Activated B cell treated with CpG ODN at 0.5 μM for 24 hours (primary cell): ENCODE results near the gene ABI3. TPM values are rescaled to one million over a fixed set of nuclear protein-coding genes. Genes with fewer than 3 reads are reported as not detected.
A peak's percentile ranks its signal among the peaks of the same experiment; 100 is the strongest.
"Not testable (repeated sequence)": the region's sequence is repeated elsewhere in the genome, so short reads cannot be mapped to it uniquely, and the experiment has no call there.

Experiments
- ATAC-seq: fragments of 200-7000 bp; cut with Tn5 transposase; one replicate; pipeline ENCODE4 v1.10.0; 2021; ENCODE audit warnings: low read depth, mild to moderate bottlenecking, moderate library complexity
- CTCF ChIA-PET: fragments of 350-600 bp; sonication (Branson Sonifier 250); formaldehyde crosslinking; loops from one replicate; lab custom pipeline; 2021; ENCODE audit warnings: antibody characterized with exemption; lab: Charles Lee
- POLR2A ChIA-PET: fragments of 350-600 bp; sonication (Branson Sonifier 250); formaldehyde crosslinking; loops from one replicate; lab custom pipeline; 2021; ENCODE audit warnings: antibody characterized with exemption; lab: Charles Lee
- DNase-seq: peaks from one replicate; pipeline ENCODE4 v3.0.0; 2022
- H3K27ac Mint-ChIP-seq: one replicate; pipeline ENCODE4 v1.8.0; 2020; ENCODE audit warnings: mixed read lengths
- H3K27me3 Mint-ChIP-seq: one replicate; pipeline ENCODE4 v1.8.0; 2021; ENCODE audit warnings: mixed read lengths
- H3K36me3 Mint-ChIP-seq: one replicate; pipeline ENCODE4 v1.8.0; 2021; ENCODE audit warnings: low read depth, mixed read lengths
- H3K4me1 Mint-ChIP-seq: one replicate; pipeline ENCODE4 v1.8.0; 2021; ENCODE audit warnings: mixed read lengths
- H3K4me3 Mint-ChIP-seq: one replicate; pipeline ENCODE4 v1.8.0; 2020; ENCODE audit warnings: mild to moderate bottlenecking, mixed read lengths
- H3K9me3 Mint-ChIP-seq: one replicate; pipeline ENCODE4 v1.8.0; 2020; ENCODE audit warnings: mixed read lengths
- CTCF ChIP-seq: fragments of 200-600 bp; IDR thresholded peaks from one replicate; pipeline ENCODE4 v1.8.0; 2022; ENCODE audit warnings: antibody characterized with exemption, mild to moderate bottlenecking
- intact Hi-C: fragments of 100-400 bp; cut with micrococcal nuclease; formaldehyde crosslinking; loops from one replicate; pipeline ENCODE4 v1.15.1; 2024
- total RNA-seq: library from RNA; stranded (reverse); gene quantifications from 2 replicates; pipeline ENCODE4 v1.2.3, GENCODE V29; 2022

Gene ABI3
- total RNA-seq, 1 donor from 2014 or later = 9.7 TPM

DNA sequence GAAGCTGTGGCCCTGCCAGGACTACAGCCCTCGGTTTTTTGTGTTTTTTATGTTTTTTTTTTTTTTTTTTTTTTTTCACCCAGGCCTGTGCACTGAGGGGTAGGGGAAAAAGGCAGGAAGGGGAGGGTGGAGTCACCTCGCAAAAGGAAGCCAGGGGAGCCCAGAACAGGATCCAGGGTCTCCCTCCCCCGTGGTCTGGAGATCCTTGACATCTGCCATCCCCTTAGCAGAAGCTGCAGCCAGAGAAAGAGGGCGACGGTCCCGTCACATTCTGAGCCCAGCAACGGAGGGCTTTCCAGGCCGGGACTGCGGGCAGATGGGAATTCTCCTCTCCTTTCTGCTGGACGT, 49.1 kb downstream of the ABI3 start:
- no peak overlapping the region for H3K27ac Mint-ChIP-seq

DNA sequence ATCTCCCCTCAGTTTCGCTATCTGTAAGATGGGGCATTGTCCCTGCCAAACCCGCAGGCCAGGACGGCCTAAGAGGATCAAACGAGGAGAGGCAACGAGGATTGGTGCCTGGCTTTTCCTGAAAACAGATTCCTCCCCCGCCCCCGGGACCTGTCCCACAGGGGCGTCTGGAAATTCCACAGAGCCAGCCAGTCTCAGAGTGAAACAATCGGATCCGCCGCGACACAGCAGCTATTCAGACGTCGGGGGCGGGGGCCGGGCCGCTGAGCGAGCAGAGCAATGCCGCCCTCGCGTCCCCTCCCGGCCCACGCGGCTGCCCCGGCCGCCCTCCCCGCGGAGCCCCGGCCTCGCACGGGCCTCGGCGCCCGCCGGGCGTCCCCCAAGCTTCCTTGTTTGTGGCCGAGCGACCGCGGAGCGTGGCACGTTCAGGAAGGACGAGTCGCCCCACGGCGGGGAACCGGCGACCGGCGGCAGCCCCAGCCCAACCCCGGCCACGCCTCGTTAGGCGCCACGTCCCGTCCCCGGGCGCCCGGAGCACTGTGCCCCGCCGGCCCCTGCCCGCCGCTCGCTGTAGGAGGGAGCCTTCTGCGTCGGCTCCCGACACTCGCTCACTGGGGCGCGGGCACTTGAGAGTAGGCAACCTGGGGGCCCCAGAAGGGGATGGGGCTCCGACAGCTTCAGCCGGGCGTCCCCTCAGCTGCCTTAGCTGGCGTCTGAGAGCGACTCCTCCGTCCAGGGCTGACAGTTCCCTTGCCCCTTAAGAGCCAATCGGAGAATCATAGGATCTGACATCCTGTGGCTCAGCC, 49.7 kb downstream of the ABI3 start:
- Mint-ChIP-seq H3K36me3 (no peaks in the 10 kb centered on the region), H3K27me3 (peaks cover 9% of the 10 kb centered on the region), H3K27ac (no peak overlapping the region), H3K4me3 (peak overlapping the region; percentile 83), H3K4me1 (peaks cover 11% of the 10 kb centered on the region), H3K9me3 (no peaks in the 10 kb centered on the region)
- CTCF ChIA-PET = no interaction called here
- POLR2A ChIA-PET = interaction anchor here (1.4 kb wide), 1 partner anchor 67 kb away, joined by 6 read pairs; no protein-coding TSS in a partner anchor
- no peak for TF ChIP-seq CTCF
- intact Hi-C loops = loop anchor here (2.0 kb wide), 1 partner anchor 29 kb away; the partner anchor contains the start of gene PHOSPHO1
- ATAC-seq (peak; percentile 77), DNase-seq (peak; percentile 53)

More for the DNA sequence above, 49.1 kb downstream of the ABI3 start:
- Mint-ChIP-seq H3K36me3 (no peaks in the 10 kb centered on the region), H3K9me3 (no peaks in the 10 kb centered on the region), H3K4me3 (peak overlapping the region; percentile 83), H3K27me3 (peaks cover 7% of the 10 kb centered on the region), H3K4me1 (peaks cover 11% of the 10 kb centered on the region)
- POLR2A ChIA-PET = interaction anchor here (0.7 to 1.4 kb wide), 2 partner anchors 67 to 150 kb away, joined by 3 to 6 read pairs; no protein-coding TSS in a partner anchor
- DNase-seq (no peak), ATAC-seq (no peak)
- intact Hi-C loops = loop anchor here (2.0 kb wide), 1 partner anchor 29 kb away; the partner anchor contains the start of gene PHOSPHO1
- TF ChIP-seq CTCF = no peak
- CTCF ChIA-PET = no interaction called here

DNA sequence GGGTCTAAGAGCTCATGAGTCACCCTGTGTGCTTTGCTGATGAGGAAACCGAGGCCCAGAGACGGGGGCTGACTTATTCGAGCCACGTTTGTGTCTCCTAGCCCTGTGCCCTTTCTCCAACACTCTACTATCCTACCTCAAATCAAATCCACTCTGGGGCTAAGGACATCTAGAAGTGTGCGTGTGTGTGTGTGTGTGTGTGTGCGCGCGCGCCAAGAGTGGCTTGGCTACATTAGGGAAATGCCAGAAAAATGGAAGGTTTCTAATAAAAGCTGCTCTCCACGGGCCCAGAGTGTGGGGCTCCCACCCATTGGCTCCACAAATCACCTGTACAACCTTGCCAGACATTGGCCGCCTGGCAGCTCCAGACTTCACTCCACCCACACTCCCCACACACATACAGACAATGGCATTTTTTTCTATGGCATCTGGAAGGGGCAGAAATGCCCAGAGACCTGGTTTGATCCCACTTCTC, 50.3 kb downstream of the ABI3 start:
- intact Hi-C loops = loop anchor here (2.0 kb wide), 1 partner anchor 30 kb away; the partner anchor contains the start of gene PHOSPHO1
- ATAC-seq (no peak), DNase-seq (no peak)
- Mint-ChIP-seq H3K9me3 (no peaks in the 10 kb centered on the region), H3K27ac (no peak overlapping the region), H3K4me1 (peaks cover 11% of the 10 kb centered on the region), H3K36me3 (no peaks in the 10 kb centered on the region), H3K27me3 (peaks cover 9% of the 10 kb centered on the region), H3K4me3 (peak overlapping the region; percentile 79)
- TF ChIP-seq CTCF = no peak
- ChIA-PET POLR2A (interaction anchor here (1.4 kb wide), 1 partner anchor 68 kb away, joined by 6 read pairs; no protein-coding TSS in a partner anchor), CTCF (no interaction called here)

DNA sequence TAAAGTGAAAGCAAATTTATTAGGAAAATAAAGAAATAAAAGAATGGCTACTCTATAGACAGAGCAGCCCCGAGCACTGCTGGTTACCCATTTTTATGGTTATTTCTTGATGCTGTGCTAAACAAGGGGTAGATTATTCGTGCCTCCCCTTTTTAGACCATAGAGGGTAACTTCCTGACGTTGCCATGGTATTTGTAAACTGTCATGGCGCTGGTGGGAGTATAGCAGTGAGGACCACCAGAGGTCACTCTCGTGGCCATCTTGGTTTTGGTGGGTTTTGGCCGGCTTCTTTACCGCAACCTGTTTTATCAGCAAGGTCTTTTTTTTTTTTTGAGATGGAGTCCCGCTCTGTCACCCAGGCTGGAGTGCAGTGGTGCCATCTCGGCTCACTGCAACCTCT, 51.0 kb downstream of the ABI3 start:
- H3K9me3 Mint-ChIP-seq, H3K36me3 Mint-ChIP-seq, H3K27me3 Mint-ChIP-seq, POLR2A ChIA-PET, CTCF ChIA-PET, DNase-seq, ATAC-seq, H3K4me3 Mint-ChIP-seq, H3K27ac Mint-ChIP-seq: not testable (repeated sequence)
- peaks cover 11% of the 10 kb centered on the region for H3K4me1 Mint-ChIP-seq
- intact Hi-C loops = loop anchor here (2.0 kb wide), 1 partner anchor 31 kb away; the partner anchor contains the start of gene PHOSPHO1

DNA sequence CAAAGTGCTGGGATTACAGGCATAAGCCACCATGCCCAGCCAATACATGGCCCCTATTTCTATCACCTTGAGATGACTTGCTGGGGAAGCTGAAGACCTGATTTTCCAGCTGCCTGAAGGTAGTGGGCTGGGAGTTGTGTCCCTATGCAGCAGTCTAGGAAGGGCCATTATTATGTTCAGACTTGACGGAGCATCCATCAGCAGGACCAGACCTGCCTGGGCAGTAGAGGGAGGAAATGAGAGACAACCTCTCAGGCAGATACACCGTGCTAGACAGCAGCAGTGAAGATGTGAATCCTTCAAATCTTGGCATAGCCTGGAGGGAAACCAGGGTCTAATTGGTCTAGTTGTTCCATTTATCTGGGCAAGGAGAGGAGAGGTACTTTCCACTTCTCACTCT, 55.7 kb downstream of the ABI3 start:
- H3K27me3 Mint-ChIP-seq = peaks cover 4% of the 10 kb centered on the region
- POLR2A ChIA-PET = no interaction called here
- ATAC-seq = no peak
- H3K27ac Mint-ChIP-seq = no peak overlapping the region
- no peak for DNase-seq
- peaks cover under 1% of the 10 kb centered on the region for H3K4me1 Mint-ChIP-seq
- H3K9me3 Mint-ChIP-seq = no peaks in the 10 kb centered on the region
- no peak for TF ChIP-seq CTCF
- H3K36me3 Mint-ChIP-seq = no peaks in the 10 kb centered on the region
- H3K4me3 Mint-ChIP-seq = no peak overlapping the region
- intact Hi-C loops = no loop called here
- CTCF ChIA-PET = no interaction called here
